MG63 (cell line): ENCODE data around the gene PLPP2. TPM values are rescaled to one million over a fixed set of nuclear protein-coding genes. Genes with fewer than 3 reads are reported as not detected.

ENCODE experiments used
- DNase-seq: peaks from one replicate; pipeline ENCODE4 v3.0.0-alpha.2; 2020
- H3K27me3 ChIP-seq: fragments of 250-450 bp; sonication (Bioruptor Pico); 2 replicates; pipeline ENCODE4 v1.5.1; 2020; ENCODE audit warnings: mild to moderate bottlenecking, moderate library complexity
- H3K36me3 ChIP-seq: fragments of 250-450 bp; sonication (Bioruptor Pico); 2 replicates; pipeline ENCODE4 v1.5.1; 2020; ENCODE audit warnings: mild to moderate bottlenecking, moderate library complexity
- H3K4me3 ChIP-seq: fragments of 250-450 bp; sonication (Bioruptor Pico); 2 replicates; pipeline ENCODE4 v1.5.1; 2020; ENCODE audit warnings: mild to moderate bottlenecking, moderate library complexity
- H3K9me3 ChIP-seq: fragments of 250-450 bp; sonication (Bioruptor Pico); 2 replicates; pipeline ENCODE4 v1.5.1; 2020; ENCODE audit warnings: mild to moderate bottlenecking, moderate library complexity
- total RNA-seq: library from RNA; depleted of rRNA; stranded (reverse); fragments of >200 nt; shearing (Covaris generic); gene quantifications from 2 replicates; pipeline ENCODE4 v1.2.3, GENCODE V29; 2014; ENCODE audit warnings: low replicate concordance

Gene PLPP2
- total RNA-seq, 1 experiment from 2014 or later = 22.0 TPM

DNA sequence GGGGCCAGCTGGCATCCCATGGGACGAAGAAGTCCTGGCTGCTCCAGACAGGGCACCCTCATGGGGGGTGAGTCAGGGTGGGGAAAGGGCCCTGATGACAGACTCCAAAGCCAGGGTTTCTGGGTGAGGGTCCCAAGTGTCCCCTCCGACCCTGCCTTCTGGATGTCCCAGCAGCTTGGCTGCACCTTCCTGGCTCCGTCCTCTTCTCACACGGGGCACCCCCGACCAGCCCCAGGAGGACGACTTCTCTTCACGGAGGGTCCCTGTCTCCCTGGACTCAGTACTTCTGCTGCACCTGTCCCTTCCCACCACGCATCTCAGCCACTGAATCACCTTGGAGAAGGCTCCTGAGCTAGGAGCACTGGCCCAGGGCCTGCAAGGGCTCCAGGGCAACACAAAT is 33.5 kb upstream of the PLPP2 start:
- no peak for DNase-seq
- no peaks in the 10 kb centered on the region for H3K9me3 ChIP-seq
- no peak overlapping the region for H3K4me3 ChIP-seq
- peaks cover 33% of the 10 kb centered on the region for H3K36me3 ChIP-seq
- H3K27me3 ChIP-seq = no peaks in the 10 kb centered on the region

DNA sequence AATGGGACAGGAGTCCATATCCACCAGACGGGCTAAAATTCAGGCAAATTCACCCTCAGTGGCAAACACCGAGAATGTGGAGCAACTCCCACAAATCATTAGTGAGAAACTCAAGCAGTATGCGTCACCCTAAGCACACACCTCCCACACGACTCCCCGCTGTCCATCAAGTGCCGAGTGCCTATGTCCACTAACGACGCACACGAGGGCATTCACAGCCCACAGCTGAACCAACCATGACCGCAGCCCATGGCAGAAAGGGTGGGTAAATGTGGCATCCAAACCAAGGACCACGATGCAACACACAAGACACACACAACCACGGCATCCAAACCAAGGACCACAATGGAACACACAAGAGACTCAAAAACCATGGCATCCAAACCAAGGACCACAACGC is 31.4 kb upstream of the PLPP2 start:
- Histone ChIP-seq H3K27me3 (no peaks in the 10 kb centered on the region), H3K9me3 (no peaks in the 10 kb centered on the region), H3K4me3 (no peak overlapping the region), H3K36me3 (peaks cover 20% of the 10 kb centered on the region)
- DNase-seq = no peak

DNA sequence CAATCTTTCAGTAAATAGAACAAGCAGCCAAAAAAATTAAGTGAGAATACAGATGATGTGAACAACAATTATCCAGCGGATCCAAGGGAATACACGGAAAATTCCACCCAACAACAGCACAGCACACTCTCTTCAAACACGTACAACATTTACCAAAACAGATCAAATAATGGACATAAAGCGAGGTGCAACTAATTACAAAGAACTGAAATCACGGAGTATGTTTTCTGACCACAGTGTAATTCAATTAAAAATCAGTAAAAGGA is 27.2 kb upstream of the PLPP2 start:
- Histone ChIP-seq H3K9me3 (no peaks in the 10 kb centered on the region), H3K36me3 (peaks cover 20% of the 10 kb centered on the region), H3K27me3 (no peaks in the 10 kb centered on the region), H3K4me3 (no peak overlapping the region)
- no peak for DNase-seq

GRCh38 chr19:317710-318508 is 26.7 kb upstream of the PLPP2 start:
- DNase-seq = no peak
- Histone ChIP-seq H3K36me3 (peaks cover 18% of the 10 kb centered on the region), H3K9me3 (no peaks in the 10 kb centered on the region), H3K27me3 (no peaks in the 10 kb centered on the region), H3K4me3 (no peak overlapping the region)

GRCh38 chr19:315811-316210 is 24.6 kb upstream of the PLPP2 start:
- H3K9me3 ChIP-seq = no peaks in the 10 kb centered on the region
- no peak overlapping the region for H3K4me3 ChIP-seq
- no peaks in the 10 kb centered on the region for H3K27me3 ChIP-seq
- H3K36me3 ChIP-seq = peaks cover 11% of the 10 kb centered on the region
- no peak for DNase-seq

- peaks cover 10% of the 10 kb centered on the region for H3K36me3 ChIP-seq
- no peaks in the 10 kb centered on the region for H3K27me3 ChIP-seq
- DNase-seq = no peak
- H3K4me3 ChIP-seq = no peak overlapping the region
- H3K9me3 ChIP-seq = no peaks in the 10 kb centered on the region
Measured at GRCh38 chr19:313988-314815, 23.0 kb upstream of the PLPP2 start.

- no peaks in the 10 kb centered on the region for H3K27me3 ChIP-seq
- peaks cover 7% of the 10 kb centered on the region for H3K36me3 ChIP-seq
- no peak for DNase-seq
- no peak overlapping the region for H3K4me3 ChIP-seq
- no peaks in the 10 kb centered on the region for H3K9me3 ChIP-seq
Measured at GRCh38 chr19:313169-313987, 22.2 kb upstream of the PLPP2 start.

- peaks cover 6% of the 10 kb centered on the region for H3K36me3 ChIP-seq
Measured at GRCh38 chr19:311813-312261, 20.6 kb upstream of the PLPP2 start.

DNA sequence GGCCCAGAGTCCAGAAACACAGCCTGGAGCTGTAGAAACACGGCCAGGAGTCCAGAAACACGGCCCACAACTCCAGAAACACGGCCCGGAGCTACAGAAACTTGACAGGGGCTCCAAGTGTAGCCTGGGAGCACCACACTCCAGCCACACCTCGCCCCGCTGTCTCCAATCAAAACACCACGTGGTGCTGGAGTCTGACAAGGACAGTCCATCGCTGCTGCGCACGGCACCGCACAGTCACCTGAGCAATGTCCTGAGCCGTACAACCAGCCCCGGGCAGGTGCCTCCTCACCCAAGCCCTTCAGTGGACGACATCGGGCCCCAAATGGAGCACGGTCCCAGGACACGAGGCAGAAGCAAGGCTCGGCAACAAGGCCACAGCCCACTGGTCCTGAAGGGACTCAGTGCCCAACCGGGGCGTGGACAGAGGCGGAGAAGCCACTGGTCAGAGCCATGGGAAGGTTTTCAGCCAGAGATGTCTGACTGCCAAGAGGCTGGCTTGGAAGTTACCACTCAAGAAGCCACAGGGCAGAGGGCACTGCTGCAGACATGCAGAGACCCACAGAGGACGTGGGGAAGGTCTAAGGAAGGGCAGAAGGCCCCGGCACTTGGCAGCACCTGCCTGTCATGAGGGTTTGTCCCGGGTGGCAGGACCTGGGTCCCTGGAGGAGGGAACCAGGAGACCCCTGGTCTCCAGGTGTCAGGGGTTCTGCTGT is 19.7 kb upstream of the PLPP2 start:
- Histone ChIP-seq H3K9me3 (no peaks in the 10 kb centered on the region), H3K4me3 (no peak overlapping the region), H3K27me3 (no peaks in the 10 kb centered on the region), H3K36me3 (peaks cover under 1% of the 10 kb centered on the region)
- no peak for DNase-seq

More at GRCh38 chr19:311813-312261, 20.6 kb upstream of the PLPP2 start:
- no peak for DNase-seq
- Histone ChIP-seq H3K4me3 (no peak overlapping the region), H3K9me3 (no peaks in the 10 kb centered on the region), H3K27me3 (no peaks in the 10 kb centered on the region)

GRCh38 chr19:310141-310651 is 19.0 kb upstream of the PLPP2 start:
- DNase-seq = no peak
- H3K36me3 ChIP-seq = no peaks in the 10 kb centered on the region
- no peaks in the 10 kb centered on the region for H3K27me3 ChIP-seq
- H3K4me3 ChIP-seq = no peak overlapping the region
- no peaks in the 10 kb centered on the region for H3K9me3 ChIP-seq

DNA sequence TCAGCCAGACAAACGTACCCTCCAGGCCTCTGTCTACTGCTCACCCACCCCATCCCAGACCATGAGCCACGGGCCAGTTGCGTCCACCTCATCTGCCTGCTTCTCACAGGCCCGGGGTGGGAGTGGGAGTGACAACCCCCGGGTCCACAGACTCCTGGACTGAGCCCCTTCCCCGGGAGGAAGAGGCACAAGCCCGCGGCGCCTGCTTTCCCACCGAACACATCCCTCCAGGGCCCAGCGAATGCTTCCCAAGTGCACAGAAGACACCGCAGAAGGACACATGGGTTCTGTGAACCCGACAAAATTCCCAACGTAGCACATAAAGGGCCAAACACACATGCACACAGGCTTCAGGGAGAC is 18.0 kb upstream of the PLPP2 start:
- Histone ChIP-seq H3K36me3 (no peaks in the 10 kb centered on the region), H3K27me3 (no peaks in the 10 kb centered on the region), H3K4me3 (no peak overlapping the region), H3K9me3 (no peaks in the 10 kb centered on the region)
- DNase-seq = no peak

DNA sequence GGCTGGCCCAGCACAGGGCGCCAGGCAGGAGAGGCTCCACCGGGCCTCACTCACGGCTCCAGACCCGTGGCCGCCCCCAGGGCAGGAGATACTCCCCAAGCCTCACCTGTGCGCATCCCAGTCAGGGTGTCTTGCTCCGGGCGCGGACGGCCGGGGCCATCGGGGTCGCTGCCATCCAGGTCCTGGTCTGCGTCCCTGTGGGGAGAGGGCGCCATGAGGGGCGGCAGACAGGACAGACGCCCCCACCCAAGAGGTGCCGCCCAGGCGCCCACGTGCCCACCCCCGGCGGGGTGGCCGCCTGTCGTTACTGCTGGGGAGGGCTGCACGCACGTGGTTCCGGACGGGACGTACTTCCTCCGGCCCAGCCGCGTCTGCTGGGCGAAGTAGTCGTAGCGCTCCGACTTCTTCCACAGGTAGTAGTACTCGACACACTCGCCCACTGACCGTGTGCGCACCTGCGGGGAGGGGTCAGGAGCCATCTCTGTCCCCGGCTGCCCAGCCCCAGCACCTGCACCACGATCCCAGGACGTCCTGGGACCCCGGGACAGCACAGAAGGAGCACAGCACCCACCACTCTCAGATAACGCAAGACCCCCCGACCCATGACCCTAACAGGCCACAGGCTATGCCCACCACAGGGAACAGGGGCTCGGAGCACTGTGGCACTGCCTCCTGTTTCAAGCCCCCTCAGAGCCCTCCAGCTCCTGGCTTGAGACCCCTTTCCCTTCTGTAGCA is 17.4 kb upstream of the PLPP2 start:
- Histone ChIP-seq H3K4me3 (no peak overlapping the region), H3K9me3 (no peaks in the 10 kb centered on the region), H3K36me3 (no peaks in the 10 kb centered on the region), H3K27me3 (no peaks in the 10 kb centered on the region)
- DNase-seq = no peak

DNA sequence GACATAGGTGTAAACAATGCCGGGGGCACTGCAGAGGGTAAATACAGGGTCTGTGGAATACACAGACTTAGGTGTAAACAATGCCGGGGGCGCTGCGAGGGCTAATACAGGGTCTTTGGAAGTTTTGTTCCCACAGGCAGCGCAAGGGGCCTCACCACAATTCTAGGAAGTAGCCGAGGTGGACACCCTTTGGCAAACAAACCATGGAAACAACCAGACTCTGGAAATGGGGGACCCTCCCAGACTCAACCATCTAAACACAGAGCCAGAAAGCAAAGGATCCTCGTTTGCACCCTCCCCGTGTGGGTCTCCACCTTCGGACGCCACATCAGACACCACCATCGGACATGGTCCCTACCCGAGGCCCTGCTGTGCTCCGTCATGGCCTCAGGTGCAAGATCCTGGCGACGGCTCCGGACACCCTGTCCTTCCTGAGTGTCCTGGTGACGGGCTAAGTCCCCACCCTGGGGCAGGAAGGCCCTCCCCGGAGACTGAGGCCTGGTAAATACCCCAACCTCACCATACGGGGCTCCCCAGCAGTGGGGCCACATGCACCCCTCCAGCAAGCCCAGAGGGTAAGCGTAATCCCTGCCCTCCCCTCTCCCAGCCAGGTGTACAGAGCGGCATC is 16.7 kb upstream of the PLPP2 start:
- H3K27me3 ChIP-seq = no peaks in the 10 kb centered on the region
- no peak overlapping the region for H3K4me3 ChIP-seq
- DNase-seq = no peak
- no peaks in the 10 kb centered on the region for H3K9me3 ChIP-seq
- no peaks in the 10 kb centered on the region for H3K36me3 ChIP-seq

- no peaks in the 10 kb centered on the region for H3K27me3 ChIP-seq
- H3K36me3 ChIP-seq = no peaks in the 10 kb centered on the region
- no peak overlapping the region for H3K4me3 ChIP-seq
- no peaks in the 10 kb centered on the region for H3K9me3 ChIP-seq
- no peak for DNase-seq
Measured at GRCh38 chr19:307111-307531, 15.9 kb upstream of the PLPP2 start.

DNA sequence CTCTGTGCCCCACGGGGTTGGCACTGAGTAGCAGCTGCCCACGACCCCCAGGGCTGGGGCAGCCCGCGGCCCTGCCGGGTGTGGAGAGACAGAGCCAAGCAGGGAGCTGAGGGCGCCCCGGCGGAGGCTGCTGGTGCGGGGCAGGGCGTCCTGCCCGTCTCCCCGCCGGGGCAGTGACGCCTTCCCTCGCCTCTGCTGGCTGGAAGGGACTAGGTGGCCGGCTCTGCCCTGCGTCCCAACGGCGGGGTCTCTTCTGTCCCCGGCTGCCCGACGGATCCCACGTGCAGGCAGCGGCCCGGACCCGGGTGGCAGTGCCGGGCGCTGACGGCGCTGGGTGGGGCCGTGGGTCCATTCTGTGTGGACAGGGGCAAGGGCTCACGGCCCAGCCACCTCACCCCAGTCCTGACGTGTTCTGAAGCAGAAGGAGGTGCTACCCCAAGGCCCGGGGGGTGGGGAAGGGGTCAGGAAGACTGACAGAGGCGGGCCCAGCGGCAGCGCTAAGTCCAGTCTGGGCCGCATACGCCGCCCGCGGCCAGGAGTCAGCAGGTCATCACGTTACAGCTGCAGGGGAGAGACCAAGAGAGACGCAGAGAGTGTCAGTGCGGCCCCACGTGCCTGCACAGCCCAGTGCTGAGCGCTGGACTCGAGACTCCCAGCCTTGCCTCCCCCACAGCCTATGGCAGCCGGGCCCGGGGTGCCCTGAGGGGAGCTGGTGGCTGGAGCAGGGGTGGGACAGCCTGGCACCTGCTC is 15.1 kb upstream of the PLPP2 start:
- Histone ChIP-seq H3K9me3 (no peaks in the 10 kb centered on the region), H3K27me3 (no peaks in the 10 kb centered on the region), H3K4me3 (no peak overlapping the region), H3K36me3 (no peaks in the 10 kb centered on the region)
- DNase-seq = no peak
